Measurements from ENCODE around the gene TPM4. TPM values are rescaled to one million over a fixed set of nuclear protein-coding genes. Genes with fewer than 3 reads are reported as not detected.
A peak's percentile ranks its signal among the peaks of the same experiment; 100 is the strongest.

TPM4 gene
- polyA plus RNA-seq, 3 donors = 144 to 170 (median 146) TPM

DNA sequence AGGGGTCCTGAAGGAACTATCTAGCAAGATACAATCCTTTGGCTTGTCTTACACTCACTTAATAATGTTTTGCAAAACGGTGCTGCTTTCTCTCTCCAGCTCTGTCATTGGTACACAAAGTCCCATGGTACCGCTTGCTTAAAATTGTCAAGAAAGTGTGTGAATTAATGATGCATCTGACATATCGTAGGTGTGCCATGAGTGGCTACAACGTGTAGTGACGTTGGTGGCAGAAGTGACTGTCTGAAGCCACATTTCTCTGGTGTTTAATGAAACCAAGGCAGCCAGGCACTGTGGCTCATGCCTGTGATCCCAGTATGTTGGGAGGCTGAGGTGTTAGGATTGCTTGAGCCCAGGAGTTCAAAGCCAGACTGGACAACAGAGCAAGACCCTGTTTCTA, 69.8 kb downstream of the TPM4 start:
- TF ChIP-seq, protein P1, sequence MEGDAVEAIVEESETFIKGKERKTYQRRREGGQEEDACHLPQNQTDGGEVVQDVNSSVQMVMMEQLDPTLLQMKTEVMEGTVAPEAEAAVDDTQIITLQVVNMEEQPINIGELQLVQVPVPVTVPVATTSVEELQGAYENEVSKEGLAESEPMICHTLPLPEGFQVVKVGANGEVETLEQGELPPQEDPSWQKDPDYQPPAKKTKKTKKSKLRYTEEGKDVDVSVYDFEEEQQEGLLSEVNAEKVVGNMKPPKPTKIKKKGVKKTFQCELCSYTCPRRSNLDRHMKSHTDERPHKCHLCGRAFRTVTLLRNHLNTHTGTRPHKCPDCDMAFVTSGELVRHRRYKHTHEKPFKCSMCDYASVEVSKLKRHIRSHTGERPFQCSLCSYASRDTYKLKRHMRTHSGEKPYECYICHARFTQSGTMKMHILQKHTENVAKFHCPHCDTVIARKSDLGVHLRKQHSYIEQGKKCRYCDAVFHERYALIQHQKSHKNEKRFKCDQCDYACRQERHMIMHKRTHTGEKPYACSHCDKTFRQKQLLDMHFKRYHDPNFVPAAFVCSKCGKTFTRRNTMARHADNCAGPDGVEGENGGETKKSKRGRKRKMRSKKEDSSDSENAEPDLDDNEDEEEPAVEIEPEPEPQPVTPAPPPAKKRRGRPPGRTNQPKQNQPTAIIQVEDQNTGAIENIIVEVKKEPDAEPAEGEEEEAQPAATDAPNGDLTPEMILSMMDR (IDR thresholded peaks at IDR 0.05) = no peak
- Histone ChIP-seq H3K79me2 (ENCODE audit: insufficient read depth, low read length) (peaks cover 84% of the 10 kb centered on the region), H4K20me1 (ENCODE audit: insufficient read depth, low read length) (no peaks in the 10 kb centered on the region), H3K9me3 (replicated peaks in 1 of 2; ENCODE audit: control insufficient read depth in 1 of 2, insufficient read depth in 1 of 2, low read length in 2 of 2) (peaks cover 0 to 4% of the 10 kb centered on the region in 2 donors), H3K4me1 (ENCODE audit: control insufficient read depth in 1 of 2, insufficient read depth in 2 of 2, low read length in 2 of 2) (peaks cover 95 to 98% of the 10 kb centered on the region in 2 donors), H3K27ac (ENCODE audit: low read depth in 1 of 2, low read length in 2 of 2) (peak overlapping the region; percentile 47 to 95), H3K4me2 (replicated peaks; ENCODE audit: extremely low read depth, low read length, poor library complexity, severe bottlenecking) (peak overlapping the region; percentile 80), H2AFZ (ENCODE audit: insufficient read depth, low read depth, low read length, poor library complexity, severe bottlenecking) (no peak overlapping the region), H3K27me3 (ENCODE audit: control insufficient read depth in 2 of 2, insufficient read depth in 2 of 2, low read length in 2 of 2) (no peaks in the 10 kb centered on the region), H3K4me3 (replicated peaks in 1 of 3; ENCODE audit: low read depth in 2 of 3, low read length in 3 of 3) (peak overlapping the region in 2 of 3 experiments; percentile 7 to 81), H3K36me3 (replicated peaks in 1 of 2; ENCODE audit: control insufficient read depth in 1 of 2, insufficient read depth in 2 of 2, low read length in 2 of 2) (peaks cover 0 to under 1% of the 10 kb centered on the region in 2 donors), H3K9ac (ENCODE audit: insufficient read depth, low read length, poor library complexity, severe bottlenecking) (peak overlapping the region; percentile 23)
- peak in 2 of 3 donors; percentile 24 to 25 for DNase-seq
- Mint-ChIP-seq H3K4me1 (peaks cover 84% of the 10 kb centered on the region), H3K27me3 (ENCODE audit: low read depth in 3 of 3) (no peaks in the 10 kb centered on the region), H3K36me3 (peaks cover 6 to 24% of the 10 kb centered on the region in 2 donors), H3K9me3 (peaks cover 5 to 15% (median 8%) of the 10 kb centered on the region in 7 donors), H3K27ac (peak overlapping the region; percentile 88 to 99 (median 97)), H3K4me3 (peak overlapping the region; percentile 70 to 90)
- intact Hi-C loops (cut with micrococcal nuclease) = loop anchor here in 1 of 2 donors (5.0 kb wide), 1 partner anchor 34 kb away; the partner anchor contains the start of gene RAB8A
- 31% methylated on average over 4 of the region's 5 CpGs for WGBS (ENCODE audit: insufficient coverage)

DNA sequence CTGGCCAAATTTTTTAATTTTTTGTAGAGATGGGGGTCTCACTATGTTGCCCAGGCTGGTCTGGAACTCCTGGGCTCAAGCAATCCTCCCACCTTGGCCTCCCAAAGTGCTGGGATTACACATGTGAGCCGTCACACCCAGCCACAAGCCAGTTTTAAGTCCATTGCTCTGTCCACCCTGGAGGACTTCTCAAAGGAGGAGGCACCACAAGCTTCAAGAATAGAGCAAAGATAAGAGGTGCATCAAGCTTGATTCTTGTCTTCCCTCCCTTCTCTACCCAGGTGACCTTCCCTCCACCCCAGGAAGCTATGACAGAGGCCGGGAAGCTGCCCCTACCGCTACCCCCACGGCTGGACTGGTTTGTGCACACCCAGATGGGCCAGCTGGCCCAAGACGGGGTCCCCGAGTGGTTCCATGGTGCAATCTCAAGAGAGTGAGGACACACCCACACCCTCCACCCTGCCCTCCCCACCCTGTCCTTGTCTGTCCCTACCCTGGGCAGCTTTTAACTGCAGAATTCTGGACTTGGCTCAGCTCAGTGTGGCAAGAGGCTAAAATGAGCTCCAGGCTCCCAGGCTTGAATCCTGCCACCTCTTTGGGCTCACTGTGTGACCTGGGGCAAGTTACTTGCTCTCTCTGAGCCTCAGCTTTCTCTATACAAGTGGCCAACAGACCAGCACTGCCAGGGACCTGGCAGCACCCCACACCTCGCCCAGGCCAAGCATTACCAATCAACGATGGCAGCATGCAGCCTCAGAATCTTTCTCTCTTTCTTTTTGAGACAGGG, 72.3 kb downstream of the TPM4 start:
- intact Hi-C loops (cut with micrococcal nuclease) = loop anchor here in 1 of 2 donors (5.0 kb wide), 1 partner anchor 36 kb away; the partner anchor contains the start of gene RAB8A

More for the DNA sequence above, 72.3 kb downstream of the TPM4 start:
- H3K27ac ChIP-seq (ENCODE audit: low read depth in 1 of 2, low read length in 2 of 2) = peak overlapping the region; percentile 91 to 95
- peak overlapping the region; percentile 96 to 99 (median 98) for H3K27ac Mint-ChIP-seq
- WGBS (ENCODE audit: insufficient coverage) = 15% methylated on average over 8 of the region's 8 CpGs
- peak overlapping the region; percentile 30 for H2AFZ ChIP-seq (ENCODE audit: insufficient read depth, low read depth, low read length, poor library complexity, severe bottlenecking)
- peak overlapping the region; percentile 51 for H3K4me2 ChIP-seq (replicated peaks; ENCODE audit: extremely low read depth, low read length, poor library complexity, severe bottlenecking)
- H3K36me3 ChIP-seq (replicated peaks in 1 of 2; ENCODE audit: control insufficient read depth in 1 of 2, insufficient read depth in 2 of 2, low read length in 2 of 2) = peaks cover 12 to 26% of the 10 kb centered on the region in 2 donors
- H3K4me3 ChIP-seq (replicated peaks in 1 of 3; ENCODE audit: low read depth in 2 of 3, low read length in 3 of 3) = peak overlapping the region in 1 of 3 experiments; percentile 59
- H3K27me3 ChIP-seq (ENCODE audit: control insufficient read depth in 2 of 2, insufficient read depth in 2 of 2, low read length in 2 of 2) = no peaks in the 10 kb centered on the region
- DNase-seq = no peak
- TF ChIP-seq, protein P1 (IDR thresholded peaks at IDR 0.05) = no peak
- no peaks in the 10 kb centered on the region for H3K9me3 ChIP-seq (replicated peaks in 1 of 2; ENCODE audit: control insufficient read depth in 1 of 2, insufficient read depth in 1 of 2, low read length in 2 of 2)
- no peaks in the 10 kb centered on the region for H3K27me3 Mint-ChIP-seq (ENCODE audit: low read depth in 3 of 3)
- H4K20me1 ChIP-seq (ENCODE audit: insufficient read depth, low read length) = no peaks in the 10 kb centered on the region
- peak overlapping the region; percentile 39 for H3K9ac ChIP-seq (ENCODE audit: insufficient read depth, low read length, poor library complexity, severe bottlenecking)
- H3K9me3 Mint-ChIP-seq = no peaks in the 10 kb centered on the region
- H3K79me2 ChIP-seq (ENCODE audit: insufficient read depth, low read length) = peaks cover 89% of the 10 kb centered on the region
- H3K36me3 Mint-ChIP-seq = peaks cover 19 to 48% of the 10 kb centered on the region in 2 donors
- H3K4me3 Mint-ChIP-seq = peak overlapping the region; percentile 45 to 76
- H3K4me1 Mint-ChIP-seq = peaks cover 73% of the 10 kb centered on the region
- H3K4me1 ChIP-seq (ENCODE audit: control insufficient read depth in 1 of 2, insufficient read depth in 2 of 2, low read length in 2 of 2) = peaks cover 77 to 95% of the 10 kb centered on the region in 2 donors

Other genes with a start within 250 kb of the TPM4 start
- gene CYP4F2, start 178.4 kb upstream of the TPM4 start, polyA plus RNA-seq = not detected
- not detected for gene CYP4F11, start 142.0 kb upstream of the TPM4 start, polyA plus RNA-seq
- not detected for gene OR10H4, start 127.5 kb upstream of the TPM4 start, polyA plus RNA-seq
- gene RAB8A, start 35.4 kb downstream of the TPM4 start, polyA plus RNA-seq = 100 to 1,000 TPM; 109 to 124 (median 114) TPM
- gene HSH2D, start 67.2 kb downstream of the TPM4 start, polyA plus RNA-seq = 100 to 1,000 TPM in 1 of 3 donors, 10 to 100 TPM in 2; 13.8 to 106 (median 16.7) TPM
- not detected for gene CIB3, start 97.0 kb downstream of the TPM4 start, polyA plus RNA-seq
- 100 to 1,000 TPM in 2 of 3 donors, 10 to 100 TPM in 1; 92.2 to 245 (median 219) TPM for gene FAM32A, start 108.9 kb downstream of the TPM4 start, polyA plus RNA-seq
- 100 to 1,000 TPM; 103 to 134 (median 133) TPM for gene AP1M1, start 121.4 kb downstream of the TPM4 start, polyA plus RNA-seq
- 100 to 1,000 TPM in 1 of 3 donors, 10 to 100 TPM in 2; 34.0 to 331 (median 51.4) TPM for gene KLF2, start 248.3 kb downstream of the TPM4 start, polyA plus RNA-seq

All from CD14-positive monocyte (primary cell).